HEK293 (cell line): ENCODE measurements around the gene EAF2.

Source experiments
- CTCF ChIA-PET: fragments of 350-600 bp; formaldehyde crosslinking; extraction: SDS; loops from one replicate; lab custom pipeline; 2021; ENCODE audit warnings: antibody characterized with exemption; lab: Yijun Ruan, JAX
- POLR2A ChIA-PET: fragments of 300-600 bp; formaldehyde crosslinking; extraction: SDS; loops from one replicate; lab custom pipeline; 2020; ENCODE audit warnings: antibody characterized with exemption, inconsistent platforms; lab: Yijun Ruan, JAX
- H3K27ac ChIP-seq: fragments of 200-500 bp; sonication (Bioruptor generic); 2 replicates; pipeline ENCODE4 v1.5.1; 2014; ENCODE audit warnings: low read depth, low read length, control low read depth, inconsistent platforms; ENCODE audit errors: extremely low read depth
- H3K36me3 ChIP-seq, 2 experiments: fragments of 200-500 bp in 1 of 2; sonication (Bioruptor generic) in 1 of 2; 1 replicate in 1 of 2; 2 replicates in 1 of 2; pipeline ENCODE4 v1.5.1; 2014 to 2017; ENCODE audit warnings: inconsistent platforms in 2 of 2, low read length in 2 of 2; ENCODE audit not compliant: control insufficient read depth in 2 of 2, insufficient read depth in 1 of 2
- H3K4me1 ChIP-seq: fragments of 200-500 bp; sonication (Bioruptor generic); 2 replicates; pipeline ENCODE4 v1.5.1; 2014; ENCODE audit warnings: mild to moderate bottlenecking, low read length, inconsistent platforms; ENCODE audit not compliant: control insufficient read depth, insufficient read depth
- H3K4me3 ChIP-seq: 2 replicates; pipeline ENCODE4 v1.5.1; 2011; ENCODE audit warnings: low read depth, mild to moderate bottlenecking, control low read depth, low read length, moderate library complexity
- H3K9me3 ChIP-seq: fragments of 200-500 bp; sonication (Bioruptor generic); 2 replicates; pipeline ENCODE4 v1.5.1; 2014; ENCODE audit warnings: low read depth, low read length, inconsistent platforms; ENCODE audit not compliant: control insufficient read depth, insufficient read depth
- BCL11A ChIP-seq: fragments of 450-650 bp; formaldehyde crosslinking; IDR thresholded peaks from 2 replicates; pipeline ENCODE4 v1.5.1; 2016; ENCODE audit warnings: low read depth, missing biosample characterization, missing genetic modification characterization
- SALL2 ChIP-seq: fragments of 450-650 bp; formaldehyde crosslinking; IDR thresholded peaks from 2 replicates; pipeline ENCODE4 v1.5.0; 2017; ENCODE audit warnings: missing biosample characterization, mild to moderate bottlenecking, missing genetic modification characterization, borderline replicate concordance
- SCRT1 ChIP-seq: fragments of 450-650 bp; formaldehyde crosslinking; IDR thresholded peaks from 2 replicates; pipeline ENCODE4 v1.5.1; 2016; ENCODE audit warnings: missing biosample characterization, missing genetic modification characterization, borderline replicate concordance
- SCRT2 ChIP-seq: fragments of 450-650 bp; formaldehyde crosslinking; IDR thresholded peaks from 2 replicates; pipeline ENCODE4 v1.5.1; 2016; ENCODE audit warnings: missing biosample characterization, missing genetic modification characterization
- SP2 ChIP-seq: fragments of 450-650 bp; formaldehyde crosslinking; IDR thresholded peaks from 2 replicates; pipeline ENCODE4 v1.5.1; 2016; ENCODE audit warnings: missing biosample characterization, missing genetic modification characterization
- YY1 ChIP-seq: fragments of 450-650 bp; formaldehyde crosslinking; IDR thresholded peaks from 2 replicates; pipeline ENCODE4 v1.5.1; 2018; ENCODE audit warnings: missing biosample characterization, missing genetic modification characterization
- ZBTB7A ChIP-seq: fragments of 450-650 bp; formaldehyde crosslinking; IDR thresholded peaks from 2 replicates; pipeline ENCODE4 v1.5.1; 2016; ENCODE audit warnings: low read depth, missing biosample characterization, missing genetic modification characterization
- ZFP37 ChIP-seq: fragments of 450-650 bp; formaldehyde crosslinking; IDR thresholded peaks from 2 replicates; pipeline ENCODE4 v1.5.1; 2016; ENCODE audit warnings: missing biosample characterization, missing genetic modification characterization
- ZNF138 ChIP-seq: fragments of 450-650 bp; formaldehyde crosslinking; IDR thresholded peaks from 2 replicates; pipeline ENCODE4 v1.5.1; 2016; ENCODE audit warnings: missing biosample characterization, missing genetic modification characterization, borderline replicate concordance
- ZNF175 ChIP-seq: fragments of 450-650 bp; formaldehyde crosslinking; IDR thresholded peaks from 2 replicates; pipeline ENCODE4 v1.5.1; 2016; ENCODE audit warnings: missing biosample characterization, missing genetic modification characterization
- ZNF184 ChIP-seq: fragments of 450-650 bp; IDR thresholded peaks from 2 replicates; pipeline ENCODE4 v1.5.1; 2018; ENCODE audit warnings: missing biosample characterization, mild to moderate bottlenecking, missing genetic modification characterization
- ZNF416 ChIP-seq: fragments of 450-650 bp; formaldehyde crosslinking; IDR thresholded peaks from 2 replicates; pipeline ENCODE4 v1.5.1; 2016; ENCODE audit warnings: missing biosample characterization, missing genetic modification characterization
- ZNF571 ChIP-seq: fragments of 450-650 bp; formaldehyde crosslinking; IDR thresholded peaks from 2 replicates; pipeline ENCODE4 v1.5.0; 2017; ENCODE audit warnings: missing biosample characterization, missing genetic modification characterization
- ZNF660 ChIP-seq: fragments of 450-650 bp; IDR thresholded peaks from 2 replicates; pipeline ENCODE4 v1.5.1; 2018; ENCODE audit warnings: missing biosample characterization, mild to moderate bottlenecking, missing genetic modification characterization
- ZNF792 ChIP-seq: fragments of 450-650 bp; formaldehyde crosslinking; IDR thresholded peaks from 2 replicates; pipeline ENCODE4 v1.5.1; 2016; ENCODE audit warnings: missing biosample characterization, missing genetic modification characterization
- ZSCAN23 ChIP-seq: fragments of 450-650 bp; formaldehyde crosslinking; IDR thresholded peaks from 2 replicates; pipeline ENCODE4 v1.5.1; 2016; ENCODE audit warnings: missing biosample characterization, missing genetic modification characterization
- TF ChIP-seq, protein P1 (sequence below): fragments of 450-650 bp; formaldehyde crosslinking; IDR thresholded peaks from 2 replicates; pipeline ENCODE4 v1.5.1; 2016; ENCODE audit warnings: missing biosample characterization, missing genetic modification characterization
- TF ChIP-seq, protein P2 (sequence below): fragments of 450-650 bp; formaldehyde crosslinking; IDR thresholded peaks from 2 replicates; pipeline ENCODE4 v1.5.1; 2016; ENCODE audit warnings: missing biosample characterization, missing genetic modification characterization, borderline replicate concordance
- TF ChIP-seq, protein P3 (sequence below): fragments of 450-650 bp; formaldehyde crosslinking; IDR thresholded peaks from 2 replicates; pipeline ENCODE4 v1.5.1; 2017; ENCODE audit warnings: missing biosample characterization, missing genetic modification characterization
- TF ChIP-seq, protein P4 (sequence below): IDR thresholded peaks from 2 replicates; pipeline ENCODE4 v1.6.1; 2011; ENCODE audit warnings: mild to moderate bottlenecking, low read depth, low read length, borderline replicate concordance
- TF ChIP-seq, protein P5 (sequence below): fragments of 450-650 bp; formaldehyde crosslinking; IDR thresholded peaks from 2 replicates; pipeline ENCODE4 v1.5.0; 2017; ENCODE audit warnings: missing biosample characterization, missing genetic modification characterization, borderline replicate concordance

The EAF2 gene

DNA sequence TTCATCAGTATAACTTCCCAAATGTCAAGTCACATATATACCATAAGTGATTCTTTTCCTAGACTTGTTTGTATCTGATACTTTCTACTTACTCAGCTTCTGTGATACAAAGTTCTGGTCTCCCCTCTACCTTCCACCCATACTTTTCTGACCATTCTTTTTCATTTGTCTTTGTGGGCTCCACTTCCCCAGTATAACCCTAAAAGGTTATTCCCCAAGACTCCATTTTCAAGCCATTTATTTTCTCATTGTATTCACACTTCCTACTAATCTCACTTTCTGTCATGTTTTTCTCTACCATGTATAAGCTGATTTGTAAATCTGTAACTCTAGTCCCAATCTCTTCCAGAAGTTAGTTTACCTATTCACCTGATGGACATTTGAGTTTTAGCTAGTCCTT lies 34.1 kb upstream of the EAF2 start:
- H3K4me1 ChIP-seq, result no peaks in the 10 kb centered on the region
- POLR2A ChIA-PET, result no interaction called here
- H3K9me3 ChIP-seq, result no peaks in the 10 kb centered on the region
- H3K36me3 ChIP-seq, result peaks cover 0 to 42% of the 10 kb centered on the region in 2 experiments; a peak in 2 of 3 replicates
- H3K27ac ChIP-seq, result no peak overlapping the region
- TF ChIP-seq SCRT1 (tag by site-specific recombination) (no peak), ZNF571 (no peak), ZNF175 (tag by site-specific recombination) (no peak), YY1 (tag by site-specific recombination) (no peak), ZNF138 (tag by site-specific recombination) (no peak), ZNF792 (tag by site-specific recombination) (no peak)
- TF ChIP-seq, protein P1, sequence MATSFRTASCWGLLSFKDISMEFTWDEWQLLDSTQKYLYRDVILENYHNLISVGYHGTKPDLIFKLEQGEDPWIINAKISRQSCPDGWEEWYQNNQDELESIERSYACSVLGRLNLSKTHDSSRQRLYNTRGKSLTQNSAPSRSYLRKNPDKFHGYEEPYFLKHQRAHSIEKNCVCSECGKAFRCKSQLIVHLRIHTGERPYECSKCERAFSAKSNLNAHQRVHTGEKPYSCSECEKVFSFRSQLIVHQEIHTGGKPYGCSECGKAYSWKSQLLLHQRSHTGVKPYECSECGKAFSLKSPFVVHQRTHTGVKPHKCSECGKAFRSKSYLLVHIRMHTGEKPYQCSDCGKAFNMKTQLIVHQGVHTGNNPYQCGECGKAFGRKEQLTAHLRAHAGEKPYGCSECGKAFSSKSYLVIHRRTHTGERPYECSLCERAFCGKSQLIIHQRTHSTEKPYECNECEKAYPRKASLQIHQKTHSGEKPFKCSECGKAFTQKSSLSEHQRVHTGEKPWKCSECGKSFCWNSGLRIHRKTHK (tag by site-specific recombination), result no peak
- TF ChIP-seq, protein P2, sequence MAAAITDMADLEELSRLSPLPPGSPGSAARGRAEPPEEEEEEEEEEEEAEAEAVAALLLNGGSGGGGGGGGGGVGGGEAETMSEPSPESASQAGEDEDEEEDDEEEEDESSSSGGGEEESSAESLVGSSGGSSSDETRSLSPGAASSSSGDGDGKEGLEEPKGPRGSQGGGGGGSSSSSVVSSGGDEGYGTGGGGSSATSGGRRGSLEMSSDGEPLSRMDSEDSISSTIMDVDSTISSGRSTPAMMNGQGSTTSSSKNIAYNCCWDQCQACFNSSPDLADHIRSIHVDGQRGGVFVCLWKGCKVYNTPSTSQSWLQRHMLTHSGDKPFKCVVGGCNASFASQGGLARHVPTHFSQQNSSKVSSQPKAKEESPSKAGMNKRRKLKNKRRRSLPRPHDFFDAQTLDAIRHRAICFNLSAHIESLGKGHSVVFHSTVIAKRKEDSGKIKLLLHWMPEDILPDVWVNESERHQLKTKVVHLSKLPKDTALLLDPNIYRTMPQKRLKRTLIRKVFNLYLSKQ (tag by site-specific recombination), result no peak
- no peak overlapping the region for H3K4me3 ChIP-seq
- CTCF ChIA-PET, result interaction anchor here (0.6 kb wide), 1 partner anchor 254 kb away, joined by 5 read pairs; no protein-coding TSS in a partner anchor

DNA sequence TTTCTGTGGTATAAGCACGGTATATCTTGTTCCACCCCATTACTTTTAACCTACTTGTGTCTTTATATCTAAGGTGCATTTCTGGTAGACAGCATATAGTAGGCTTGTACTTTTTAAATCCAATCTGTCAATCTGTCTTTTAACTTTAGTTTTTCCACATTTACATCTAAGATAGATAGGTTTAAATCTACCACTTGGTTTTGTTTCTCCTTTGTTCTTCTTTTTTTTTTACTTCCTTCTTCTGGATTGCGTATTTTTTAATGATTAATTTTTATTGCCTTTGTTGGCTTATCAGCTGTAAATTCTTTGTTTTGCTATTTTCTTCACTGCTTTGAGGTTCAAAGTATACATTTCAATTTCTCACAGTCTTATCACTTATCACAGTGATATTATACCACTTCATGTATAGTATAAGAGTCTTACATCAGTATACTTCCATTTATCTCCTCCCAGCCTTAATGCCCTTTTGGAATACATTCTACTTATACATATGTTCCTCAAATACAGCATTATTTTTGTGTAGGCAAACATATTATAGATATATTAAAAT lies 31.2 kb upstream of the EAF2 start:
- TF ChIP-seq ZSCAN23 (tag by site-specific recombination) (no peak), ZFP37 (tag by site-specific recombination) (no peak), SCRT1 (tag by site-specific recombination) (no peak), ZNF184 (tag by site-specific recombination) (no peak), ZNF416 (no peak)
- TF ChIP-seq, protein P3, sequence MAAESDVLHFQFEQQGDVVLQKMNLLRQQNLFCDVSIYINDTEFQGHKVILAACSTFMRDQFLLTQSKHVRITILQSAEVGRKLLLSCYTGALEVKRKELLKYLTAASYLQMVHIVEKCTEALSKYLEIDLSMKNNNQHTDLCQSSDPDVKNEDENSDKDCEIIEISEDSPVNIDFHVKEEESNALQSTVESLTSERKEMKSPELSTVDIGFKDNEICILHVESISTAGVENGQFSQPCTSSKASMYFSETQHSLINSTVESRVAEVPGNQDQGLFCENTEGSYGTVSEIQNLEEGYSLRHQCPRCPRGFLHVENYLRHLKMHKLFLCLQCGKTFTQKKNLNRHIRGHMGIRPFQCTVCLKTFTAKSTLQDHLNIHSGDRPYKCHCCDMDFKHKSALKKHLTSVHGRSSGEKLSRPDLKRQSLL (tag by site-specific recombination), result no peak
- H3K36me3 ChIP-seq, result peaks cover 8 to 52% of the 10 kb centered on the region in 2 experiments; a peak in 2 of 3 replicates
- no peaks in the 10 kb centered on the region for H3K9me3 ChIP-seq
- no peak overlapping the region for H3K27ac ChIP-seq
- no peak overlapping the region for H3K4me3 ChIP-seq
- ChIA-PET POLR2A (no interaction called here), CTCF (no interaction called here)
- H3K4me1 ChIP-seq, result no peaks in the 10 kb centered on the region

GRCh38 chr3:121809249-121809648 lies 25.8 kb upstream of the EAF2 start:
- ChIA-PET CTCF (interaction anchor here (0.5 kb wide), 1 partner anchor 15 kb away, joined by 3 read pairs; no protein-coding TSS in a partner anchor), POLR2A (no interaction called here)
- no peak overlapping the region for H3K4me3 ChIP-seq
- H3K4me1 ChIP-seq, result no peaks in the 10 kb centered on the region
- no peaks in the 10 kb centered on the region for H3K9me3 ChIP-seq
- TF ChIP-seq ZNF660 (no peak), ZBTB7A (no peak), SALL2 (tag by site-specific recombination) (no peak), BCL11A (tag by site-specific recombination) (no peak), SP2 (tag by site-specific recombination) (no peak), SCRT2 (tag by site-specific recombination) (peak; percentile 59)
- TF ChIP-seq, protein P4, sequence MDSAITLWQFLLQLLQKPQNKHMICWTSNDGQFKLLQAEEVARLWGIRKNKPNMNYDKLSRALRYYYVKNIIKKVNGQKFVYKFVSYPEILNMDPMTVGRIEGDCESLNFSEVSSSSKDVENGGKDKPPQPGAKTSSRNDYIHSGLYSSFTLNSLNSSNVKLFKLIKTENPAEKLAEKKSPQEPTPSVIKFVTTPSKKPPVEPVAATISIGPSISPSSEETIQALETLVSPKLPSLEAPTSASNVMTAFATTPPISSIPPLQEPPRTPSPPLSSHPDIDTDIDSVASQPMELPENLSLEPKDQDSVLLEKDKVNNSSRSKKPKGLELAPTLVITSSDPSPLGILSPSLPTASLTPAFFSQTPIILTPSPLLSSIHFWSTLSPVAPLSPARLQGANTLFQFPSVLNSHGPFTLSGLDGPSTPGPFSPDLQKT, result no peak
- TF ChIP-seq, protein P5, sequence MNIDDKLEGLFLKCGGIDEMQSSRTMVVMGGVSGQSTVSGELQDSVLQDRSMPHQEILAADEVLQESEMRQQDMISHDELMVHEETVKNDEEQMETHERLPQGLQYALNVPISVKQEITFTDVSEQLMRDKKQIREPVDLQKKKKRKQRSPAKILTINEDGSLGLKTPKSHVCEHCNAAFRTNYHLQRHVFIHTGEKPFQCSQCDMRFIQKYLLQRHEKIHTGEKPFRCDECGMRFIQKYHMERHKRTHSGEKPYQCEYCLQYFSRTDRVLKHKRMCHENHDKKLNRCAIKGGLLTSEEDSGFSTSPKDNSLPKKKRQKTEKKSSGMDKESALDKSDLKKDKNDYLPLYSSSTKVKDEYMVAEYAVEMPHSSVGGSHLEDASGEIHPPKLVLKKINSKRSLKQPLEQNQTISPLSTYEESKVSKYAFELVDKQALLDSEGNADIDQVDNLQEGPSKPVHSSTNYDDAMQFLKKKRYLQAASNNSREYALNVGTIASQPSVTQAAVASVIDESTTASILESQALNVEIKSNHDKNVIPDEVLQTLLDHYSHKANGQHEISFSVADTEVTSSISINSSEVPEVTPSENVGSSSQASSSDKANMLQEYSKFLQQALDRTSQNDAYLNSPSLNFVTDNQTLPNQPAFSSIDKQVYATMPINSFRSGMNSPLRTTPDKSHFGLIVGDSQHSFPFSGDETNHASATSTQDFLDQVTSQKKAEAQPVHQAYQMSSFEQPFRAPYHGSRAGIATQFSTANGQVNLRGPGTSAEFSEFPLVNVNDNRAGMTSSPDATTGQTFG (tag by site-specific recombination), result no peak
- no peak overlapping the region for H3K27ac ChIP-seq
- H3K36me3 ChIP-seq, result peaks cover 8 to 66% of the 10 kb centered on the region in 2 experiments; a peak in 2 of 3 replicates
